T-cell (primary cell): ENCODE measurements around the gene DDX25. TPM values are rescaled to one million over a fixed set of nuclear protein-coding genes. Genes with fewer than 3 reads are reported as not detected.

Experiments
- ATAC-seq, 4 experiments: fragments of 200-7000 bp in 3 of 4; fragments of 150-1000 bp in 1 of 4; cut with Tn5 transposase; replicated peaks in 1 of 4; 1 replicate in 3 of 4; 2 replicates in 1 of 4; pipeline ENCODE4 v1.10.0; 2021; ENCODE audit warnings: moderate library complexity in 3 of 4, mild to moderate bottlenecking in 2 of 4, moderate number of reproducible peaks in 1 of 4
- CTCF ChIA-PET, 2 donors: fragments of 300-600 bp; sonication (Branson Sonifier 250); formaldehyde crosslinking; loops; one replicate each; lab custom pipeline; 2022; ENCODE audit warnings: antibody characterized with exemption in 2 of 2; lab: Charles Lee
- POLR2A ChIA-PET, 2 donors: fragments of 300-600 bp; sonication (Branson Sonifier 250); formaldehyde crosslinking; loops; one replicate each; lab custom pipeline; 2022; ENCODE audit warnings: antibody characterized with exemption in 2 of 2; lab: Charles Lee
- DNase-seq, 35 experiments: peaks; one replicate each; pipeline versions ENCODE4 v3.0.0 to v3.0.0-alpha.2; 2013 to 2023
- H3K27ac ChIP-seq: one replicate; pipeline ENCODE4 v1.5.1; 2013; ENCODE audit warnings: low read length
- H3K27me3 ChIP-seq, 2 experiments: replicated peaks in 1 of 2; 1 replicate in 1 of 2; 2 replicates in 1 of 2; pipeline versions ENCODE4 v1.6.1 to v1.7.0; 2013; ENCODE audit warnings: low read length in 1 of 2, mixed read lengths in 1 of 2; ENCODE audit not compliant: control insufficient read depth in 2 of 2, insufficient read depth in 2 of 2; ENCODE audit errors: extremely low read depth in 1 of 2
- H3K36me3 ChIP-seq, 2 donors: 1 replicate in 1 of 2; 2 replicates in 1 of 2; pipeline versions ENCODE4 v1.6.1 to v1.7.0; 2013; ENCODE audit warnings: low read length in 1 of 2; ENCODE audit not compliant: control insufficient read depth in 2 of 2, insufficient read depth in 1 of 2; ENCODE audit errors: extremely low read depth in 1 of 2
- H3K4me1 ChIP-seq, 2 experiments: 1 replicate in 1 of 2; 2 replicates in 1 of 2; pipeline versions ENCODE4 v1.6.1 to v1.7.0; 2013; ENCODE audit warnings: low read length in 2 of 2, mixed read lengths in 1 of 2; ENCODE audit not compliant: insufficient read depth in 2 of 2, control insufficient read depth in 1 of 2; ENCODE audit errors: extremely low read depth in 1 of 2
- H3K4me3 ChIP-seq, 2 donors: 1 replicate in 1 of 2; 2 replicates in 1 of 2; pipeline versions ENCODE4 v1.5.1 to v1.7.0; 2013; ENCODE audit warnings: mild to moderate bottlenecking in 2 of 2, low read length in 1 of 2, moderate library complexity in 1 of 2; ENCODE audit not compliant: control insufficient read depth in 1 of 2; ENCODE audit errors: extremely low read depth in 1 of 2
- H3K9me3 ChIP-seq: 2 replicates; pipeline ENCODE4 v1.7.0; 2013
- H3K27ac Mint-ChIP-seq, 2 donors: one replicate each; pipeline ENCODE4 v1.8.0; 2020 to 2021; ENCODE audit warnings: mild to moderate bottlenecking in 2 of 2, mixed read lengths in 2 of 2
- H3K27me3 Mint-ChIP-seq, 2 donors: one replicate each; pipeline ENCODE4 v1.8.0; 2021 to 2022; ENCODE audit warnings: mixed read lengths in 2 of 2
- H3K36me3 Mint-ChIP-seq: one replicate; pipeline ENCODE4 v1.8.0; 2021; ENCODE audit warnings: mixed read lengths
- H3K4me1 Mint-ChIP-seq, 3 donors: one replicate each; pipeline ENCODE4 v1.8.0; 2020 to 2022; ENCODE audit warnings: mixed read lengths in 3 of 3, mild to moderate bottlenecking in 1 of 3
- H3K4me3 Mint-ChIP-seq, 3 donors: one replicate each; pipeline ENCODE4 v1.8.0; 2020 to 2022; ENCODE audit warnings: mild to moderate bottlenecking in 3 of 3, mixed read lengths in 3 of 3, moderate library complexity in 3 of 3
- H3K9me3 Mint-ChIP-seq, 3 donors: one replicate each; pipeline ENCODE4 v1.8.0; 2020 to 2022; ENCODE audit warnings: mixed read lengths in 3 of 3
- WGBS: methylation state at CpG from one replicate; pipeline ENCODE4 v1.1.5; 2013; ENCODE audit warnings: missing lambda C conversion rate; ENCODE audit not compliant: insufficient coverage; 5-methylcytosine and 5-hydroxymethylcytosine counted together
- total RNA-seq, 35 experiments: library from RNA in 6 of 35; stranded (reverse) in 6 of 35; fragments of 120-200 nt in 1 of 35; gene quantifications; one replicate each; pipeline versions ENCODE4 v1.2.1 to v1.2.4 and lab custom pipeline; 2013 to 2026

Gene DDX25
- total RNA-seq, 5 donors from 2014 or later (not counting 1 experiment from before 2014, with no cell fraction given), result 0.16 to 0.26 (median 0.16) TPM; not detected in 2

GRCh38 chr11:125924384-125925007 is 20.2 kb downstream of the DDX25 start:
- no peaks in the 10 kb centered on the region for H3K9me3 Mint-ChIP-seq
- DNase-seq, result no peak
- Histone ChIP-seq H3K4me1 (no peaks in the 10 kb centered on the region), H3K27ac (no peak overlapping the region), H3K27me3 (peaks cover 0 to 14% of the 10 kb centered on the region in 2 experiments), H3K9me3 (no peaks in the 10 kb centered on the region), H3K4me3 (no peak overlapping the region), H3K36me3 (no peaks in the 10 kb centered on the region)
- WGBS, result 71% methylated on average over 9 of the region's 9 CpGs
- ChIA-PET CTCF (interaction anchor here in 1 of 2 donors (0.9 kb wide), 1 partner anchor 11 kb away, joined by 4 read pairs; no protein-coding TSS in a partner anchor), POLR2A (no interaction called here)
- peaks cover 0 to 2% (median 0%) of the 10 kb centered on the region in 3 donors for H3K4me1 Mint-ChIP-seq
- H3K4me3 Mint-ChIP-seq, result no peak overlapping the region
- no peaks in the 10 kb centered on the region for H3K36me3 Mint-ChIP-seq
- ATAC-seq, result no peak
- peaks cover 13 to 16% of the 10 kb centered on the region in 2 donors for H3K27me3 Mint-ChIP-seq
- H3K27ac Mint-ChIP-seq, result no peak overlapping the region

DNA sequence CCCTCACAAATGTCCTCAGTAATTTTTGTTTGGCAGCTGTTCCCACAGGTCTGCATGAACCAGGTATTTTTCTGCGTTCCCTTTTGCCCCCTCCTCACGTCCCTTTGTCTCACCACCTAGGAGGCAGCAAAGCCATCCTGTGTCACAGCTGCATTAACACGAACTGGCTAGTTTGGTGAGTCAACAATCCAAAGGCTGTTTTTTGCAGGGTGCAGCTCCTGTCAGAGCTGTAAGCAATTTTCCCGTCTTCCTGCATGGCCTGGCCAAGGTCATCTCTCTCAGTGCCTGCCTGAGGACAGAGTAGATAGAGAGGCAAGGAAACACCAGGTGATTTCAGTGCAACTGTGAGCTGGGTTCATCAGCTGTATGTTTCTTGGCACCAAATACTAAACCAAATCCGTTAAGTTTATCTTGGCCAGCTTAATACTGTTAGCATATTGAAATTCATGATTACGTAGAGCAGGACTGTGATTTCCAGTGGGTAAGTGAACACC is 21.0 kb downstream of the DDX25 start:
- peaks cover 0 to 2% (median 0%) of the 10 kb centered on the region in 3 donors for H3K4me1 Mint-ChIP-seq
- H3K4me3 ChIP-seq, result no peak overlapping the region
- no peak overlapping the region for H3K4me3 Mint-ChIP-seq
- CTCF ChIA-PET, result interaction anchor here (0.6 to 0.9 kb wide), 2 partner anchors 12 to 20 kb away, joined by 3 to 4 read pairs; no protein-coding TSS in a partner anchor
- ATAC-seq, result no peak
- peaks cover 12 to 22% of the 10 kb centered on the region in 2 donors for H3K27me3 Mint-ChIP-seq
- H3K9me3 ChIP-seq, result no peaks in the 10 kb centered on the region
- no peak overlapping the region for H3K27ac Mint-ChIP-seq
- H3K27me3 ChIP-seq, result peaks cover 0 to 16% of the 10 kb centered on the region in 2 experiments
- no peaks in the 10 kb centered on the region for H3K36me3 ChIP-seq
- POLR2A ChIA-PET, result no interaction called here
- H3K9me3 Mint-ChIP-seq, result no peaks in the 10 kb centered on the region
- no peak for DNase-seq
- no peak overlapping the region for H3K27ac ChIP-seq
- H3K36me3 Mint-ChIP-seq, result no peaks in the 10 kb centered on the region
- 78% methylated on average over 5 of the region's 6 CpGs for WGBS
- H3K4me1 ChIP-seq, result no peaks in the 10 kb centered on the region

GRCh38 chr11:125925804-125926203 is 21.5 kb downstream of the DDX25 start:
- ATAC-seq, result no peak
- WGBS, result 57% methylated on average over 3 of the region's 3 CpGs

GRCh38 chr11:125926682-125927081 is 22.4 kb downstream of the DDX25 start:
- Histone ChIP-seq H3K27me3 (peaks cover 0 to 16% of the 10 kb centered on the region in 2 experiments), H3K27ac (no peak overlapping the region), H3K36me3 (no peaks in the 10 kb centered on the region), H3K4me1 (no peaks in the 10 kb centered on the region), H3K9me3 (no peaks in the 10 kb centered on the region), H3K4me3 (no peak overlapping the region)
- WGBS, result 95% methylated on average over 8 of the region's 12 CpGs
- Mint-ChIP-seq H3K27ac (no peak overlapping the region), H3K4me1 (peaks cover 0 to 2% (median 0%) of the 10 kb centered on the region in 3 donors), H3K27me3 (peaks cover 9 to 26% of the 10 kb centered on the region in 2 donors), H3K36me3 (no peaks in the 10 kb centered on the region), H3K9me3 (no peaks in the 10 kb centered on the region), H3K4me3 (no peak overlapping the region)
- CTCF ChIA-PET, result interaction anchor here in 1 of 2 donors (0.7 kb wide), 1 partner anchor 16 kb away, joined by 4 read pairs; no protein-coding TSS in a partner anchor
- no peak for DNase-seq
- POLR2A ChIA-PET, result no interaction called here
- no peak for ATAC-seq

More at GRCh38 chr11:125925804-125926203, 21.5 kb downstream of the DDX25 start:
- Mint-ChIP-seq H3K9me3 (no peaks in the 10 kb centered on the region), H3K4me3 (no peak overlapping the region), H3K4me1 (peaks cover 0 to 2% (median 0%) of the 10 kb centered on the region in 3 donors), H3K36me3 (no peaks in the 10 kb centered on the region), H3K27ac (no peak overlapping the region), H3K27me3 (peaks cover 9 to 23% of the 10 kb centered on the region in 2 donors)
- H3K4me1 ChIP-seq, result no peaks in the 10 kb centered on the region
- CTCF ChIA-PET, result interaction anchor here in 1 of 2 donors (0.6 kb wide), 1 partner anchor 19 kb away, joined by 3 read pairs; no protein-coding TSS in a partner anchor
- H3K27ac ChIP-seq, result no peak overlapping the region
- DNase-seq, result no peak
- POLR2A ChIA-PET, result no interaction called here
- H3K9me3 ChIP-seq, result no peaks in the 10 kb centered on the region
- H3K36me3 ChIP-seq, result no peaks in the 10 kb centered on the region
- H3K4me3 ChIP-seq, result no peak overlapping the region
- H3K27me3 ChIP-seq, result peaks cover 0 to 13% of the 10 kb centered on the region in 2 experiments

- Mint-ChIP-seq H3K27me3 (peaks cover 17 to 27% of the 10 kb centered on the region in 2 donors), H3K4me3 (no peak overlapping the region), H3K9me3 (no peaks in the 10 kb centered on the region), H3K4me1 (peaks cover 0 to 2% (median 0%) of the 10 kb centered on the region in 3 donors), H3K36me3 (no peaks in the 10 kb centered on the region), H3K27ac (no peak overlapping the region)
- no peak overlapping the region for H3K4me3 ChIP-seq
- ChIA-PET POLR2A (no interaction called here), CTCF (interaction anchor here in 1 of 2 donors (0.6 kb wide), 1 partner anchor 447 kb away, joined by 5 read pairs; no protein-coding TSS in a partner anchor)
- H3K27ac ChIP-seq, result no peak overlapping the region
- DNase-seq (no peak), ATAC-seq (no peak)
- 59% methylated on average over 5 of the region's 9 CpGs for WGBS
- H3K27me3 ChIP-seq, result peaks cover 0 to 19% of the 10 kb centered on the region in 2 experiments
- H3K36me3 ChIP-seq, result no peaks in the 10 kb centered on the region
- H3K9me3 ChIP-seq, result no peaks in the 10 kb centered on the region
- no peaks in the 10 kb centered on the region for H3K4me1 ChIP-seq
Observed at GRCh38 chr11:125929445-125930075, 25.3 kb downstream of the DDX25 start.

- WGBS, result 73% methylated on average over 3 of the region's 11 CpGs
- no peaks in the 10 kb centered on the region for H3K9me3 ChIP-seq
- H3K27me3 Mint-ChIP-seq, result peaks cover 15 to 27% of the 10 kb centered on the region in 2 donors
- ChIA-PET CTCF (no interaction called here), POLR2A (no interaction called here)
- H3K27me3 ChIP-seq, result peaks cover 0 to 19% of the 10 kb centered on the region in 2 experiments
- H3K4me3 ChIP-seq, result no peak overlapping the region
- H3K4me1 ChIP-seq, result no peaks in the 10 kb centered on the region
- no peak overlapping the region for H3K27ac Mint-ChIP-seq
- no peaks in the 10 kb centered on the region for H3K36me3 Mint-ChIP-seq
- ATAC-seq (no peak), DNase-seq (no peak)
- no peaks in the 10 kb centered on the region for H3K36me3 ChIP-seq
- no peaks in the 10 kb centered on the region for H3K9me3 Mint-ChIP-seq
- H3K4me3 Mint-ChIP-seq, result no peak overlapping the region
- H3K4me1 Mint-ChIP-seq, result peaks cover 0 to 2% (median 0%) of the 10 kb centered on the region in 3 donors
- H3K27ac ChIP-seq, result no peak overlapping the region
Observed at GRCh38 chr11:125930076-125930450, 25.8 kb downstream of the DDX25 start.
